Ecto neural progenitor cell (in vitro differentiated cells): ENCODE measurements around the gene MUC6.

Experiments
- DNase-seq: peaks from one replicate; pipeline ENCODE4 v3.0.0-alpha.2; 2018; ENCODE audit warnings: low spot score

Gene MUC6

DNA sequence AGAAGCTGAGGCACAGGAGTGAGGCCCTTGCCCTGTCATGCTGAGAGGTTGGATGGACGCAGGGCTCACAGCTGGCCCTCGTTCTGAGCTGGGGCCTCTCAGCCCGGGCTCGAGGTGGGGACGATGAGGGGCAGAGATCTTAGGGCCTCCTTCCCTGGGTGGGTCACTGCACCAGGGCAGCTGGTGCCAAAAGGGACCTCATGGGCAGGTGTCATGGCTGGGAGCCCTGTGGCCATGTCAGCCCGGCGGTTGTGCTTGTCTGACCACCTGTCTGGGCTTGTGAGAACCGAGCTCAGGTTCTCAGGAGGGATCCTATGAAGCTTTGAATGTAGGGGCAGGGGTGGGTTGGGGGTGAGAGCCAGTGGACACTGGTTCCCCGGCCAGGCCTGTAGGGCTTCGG is 1.8 kb upstream of the MUC6 start:
- DNase-seq: no peak

DNA sequence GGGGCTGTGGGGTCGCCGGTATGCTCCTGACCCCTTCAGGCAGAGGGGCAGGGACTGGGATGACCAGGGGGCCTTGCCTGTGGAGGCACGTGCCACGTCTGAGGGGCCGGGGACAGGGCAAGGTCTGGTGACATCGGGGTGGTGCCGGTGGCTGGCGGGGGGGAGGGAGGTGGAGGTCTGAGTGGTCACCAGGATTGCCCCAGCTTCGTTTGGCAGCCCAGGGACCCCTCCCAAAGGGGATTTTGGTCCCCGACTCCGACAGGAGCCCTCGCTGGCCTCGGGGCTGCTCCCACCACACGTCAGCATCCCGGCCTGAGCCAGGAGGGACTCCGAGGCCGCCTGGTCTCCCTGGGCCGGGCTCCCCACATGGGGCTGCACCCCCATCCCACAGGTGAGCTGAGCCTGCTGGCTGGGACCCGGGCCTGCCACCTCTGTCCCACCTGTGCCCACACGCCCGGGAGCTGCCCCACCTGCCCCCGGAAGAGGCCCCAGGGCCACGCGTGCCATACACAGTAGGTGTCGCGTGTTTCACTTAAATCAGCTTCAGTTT is 1.1 kb upstream of the MUC6 start:
- DNase-seq: no peak

DNA sequence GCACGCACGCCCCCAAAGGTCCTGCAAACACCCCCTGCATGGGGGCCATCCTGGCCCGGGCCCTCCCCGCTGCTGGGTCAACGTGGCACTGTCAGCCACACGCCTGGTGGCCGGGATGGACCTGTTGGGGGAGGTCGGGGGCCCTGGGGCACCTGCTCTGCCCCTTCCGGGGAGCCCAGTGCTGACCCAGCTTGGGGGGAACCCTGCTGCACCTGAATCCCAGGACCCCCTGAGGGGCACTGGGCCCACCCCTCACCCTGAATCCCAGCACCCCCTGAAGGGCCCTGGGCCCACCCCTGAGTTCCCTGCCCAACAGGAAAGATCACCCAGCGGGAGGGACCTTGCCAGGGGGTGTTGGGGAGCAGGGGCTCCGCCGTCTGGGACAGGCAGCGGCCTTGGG is 413 bp upstream of the MUC6 start:
- no peak for DNase-seq

DNA sequence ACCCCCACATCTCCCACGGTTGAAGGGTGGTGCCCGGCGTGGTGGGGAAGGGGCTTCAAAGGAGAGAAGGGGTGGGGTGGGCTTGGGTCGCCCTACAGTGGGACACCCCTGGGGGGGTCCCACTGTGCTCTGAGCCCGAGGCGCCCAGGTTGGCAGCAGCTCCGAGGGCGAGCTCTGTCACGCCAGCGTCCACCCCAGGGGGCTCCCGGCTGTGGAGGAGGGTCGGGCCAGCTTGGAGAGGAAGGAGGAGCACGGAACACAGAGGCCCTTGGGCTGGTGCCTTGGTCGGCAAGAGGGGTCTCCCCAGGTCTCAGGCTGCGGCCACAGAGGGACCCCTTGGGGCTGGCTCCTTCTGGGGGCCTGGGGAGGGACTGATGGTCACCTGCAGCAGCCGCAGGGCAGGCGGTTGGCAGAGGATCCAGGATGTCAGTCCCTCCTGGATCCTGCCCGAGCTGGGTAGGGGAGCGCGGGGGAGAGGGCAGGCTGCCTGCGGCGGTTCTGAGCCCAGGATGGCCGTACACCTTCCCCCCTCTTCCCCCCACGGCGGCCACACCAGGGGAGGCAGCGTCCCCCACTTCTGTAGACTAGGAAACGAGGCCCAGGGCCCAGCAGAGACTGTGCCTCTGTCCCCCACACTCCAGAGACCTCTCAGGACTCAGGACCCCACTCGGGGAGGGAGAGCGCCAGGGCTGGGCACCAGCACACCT is 788 bp downstream of the MUC6 start:
- no peak for DNase-seq

DNA sequence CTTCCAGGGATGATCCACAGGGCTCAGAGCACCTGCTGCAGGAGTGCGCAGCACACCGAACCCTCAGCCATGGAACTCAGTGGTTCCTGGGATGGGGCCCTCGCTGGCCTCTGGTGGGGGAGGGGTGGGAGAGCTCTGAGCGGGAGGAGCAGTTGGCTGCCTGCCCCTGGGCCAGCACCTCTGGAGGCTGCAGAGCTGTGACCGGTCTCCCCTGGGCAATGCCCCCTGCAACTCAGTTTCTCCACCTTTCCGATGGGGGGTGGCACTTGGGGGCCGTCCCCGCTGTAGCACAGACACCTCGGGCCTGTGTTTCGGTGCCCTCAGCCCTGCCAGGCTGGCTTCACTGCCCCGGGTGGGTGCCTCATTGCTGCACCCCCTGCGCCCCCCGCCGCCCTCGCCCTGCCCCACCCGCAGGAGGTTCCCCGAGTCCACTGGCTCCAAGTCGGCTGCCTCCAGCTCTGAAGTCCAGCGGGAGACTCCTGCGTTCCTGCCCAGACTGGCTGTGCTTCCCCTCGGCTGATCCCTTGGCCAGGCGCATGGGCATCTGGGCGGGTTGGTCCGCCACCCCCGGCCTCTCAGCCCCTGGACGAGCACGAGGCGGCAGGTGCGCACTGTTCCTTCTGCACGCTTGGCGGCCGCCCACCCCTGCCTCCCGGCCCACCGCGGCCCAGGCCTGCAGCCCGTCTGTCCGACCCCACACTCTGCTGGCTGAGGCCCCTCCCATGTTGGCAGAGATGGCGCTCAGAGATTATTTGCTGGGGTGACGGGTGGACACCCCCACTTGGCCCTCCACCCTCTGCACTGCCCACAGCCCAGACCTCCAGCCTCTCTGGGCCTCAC is 1.8 kb downstream of the MUC6 start:
- DNase-seq: no peak

DNA sequence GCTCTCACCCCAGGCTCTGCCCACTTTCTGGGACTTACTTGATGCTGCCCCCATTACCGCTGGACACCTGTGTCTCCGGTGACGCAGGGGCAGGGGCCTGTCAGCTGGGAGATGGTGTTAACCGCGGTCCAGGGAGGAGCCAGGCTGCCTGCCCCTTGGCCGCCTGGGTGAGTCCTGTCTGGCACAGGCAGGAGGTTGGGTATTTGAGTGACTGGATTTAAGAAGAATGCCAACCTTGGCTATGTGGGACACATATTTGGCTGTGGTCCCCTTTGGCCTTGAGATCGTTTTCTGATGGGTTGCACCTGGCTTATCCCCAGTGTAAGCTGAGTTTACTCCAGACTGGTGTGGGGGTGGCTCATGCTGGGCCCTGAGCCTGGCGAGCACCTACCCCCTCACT is 2.5 kb downstream of the MUC6 start:
- DNase-seq: no peak

DNA sequence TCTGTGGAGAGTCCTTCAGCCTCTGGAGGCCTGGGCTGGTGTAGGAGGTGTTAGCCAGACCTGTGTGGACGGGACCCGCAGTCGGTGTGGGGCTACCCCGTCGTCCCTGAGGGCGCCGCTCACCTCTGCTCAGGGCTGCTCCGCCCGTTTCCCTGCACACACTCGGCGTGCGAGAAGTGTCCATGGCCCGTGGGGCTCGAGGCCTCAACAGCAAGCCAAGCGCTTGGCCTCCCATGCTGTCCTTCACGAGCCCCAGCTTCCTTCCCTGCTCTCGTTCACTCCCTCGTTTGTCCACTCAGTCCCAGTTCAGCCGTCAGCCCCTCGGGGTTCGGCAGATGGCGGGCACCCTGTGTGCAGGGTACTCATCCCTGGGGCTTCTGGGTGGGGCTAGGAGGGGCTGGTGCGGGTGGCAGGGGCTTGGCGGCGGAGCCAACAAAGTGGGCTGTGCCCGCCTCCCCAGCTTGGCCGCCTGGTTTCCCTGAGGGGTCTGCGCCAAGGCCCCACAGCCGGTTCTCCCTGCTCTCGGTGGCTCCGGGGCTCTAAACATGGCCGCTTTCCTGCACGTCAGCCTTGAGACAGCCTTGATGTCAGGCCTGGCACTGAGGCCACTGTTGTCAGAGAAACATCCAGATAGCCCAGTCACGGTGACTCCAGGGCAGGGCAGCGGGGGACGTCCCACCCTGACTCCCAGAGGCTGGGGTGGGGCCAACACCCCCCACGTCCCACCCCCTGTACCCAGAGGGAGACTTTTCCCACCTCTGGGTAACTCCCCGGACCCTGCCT is 3.3 kb downstream of the MUC6 start:
- no peak for DNase-seq

DNA sequence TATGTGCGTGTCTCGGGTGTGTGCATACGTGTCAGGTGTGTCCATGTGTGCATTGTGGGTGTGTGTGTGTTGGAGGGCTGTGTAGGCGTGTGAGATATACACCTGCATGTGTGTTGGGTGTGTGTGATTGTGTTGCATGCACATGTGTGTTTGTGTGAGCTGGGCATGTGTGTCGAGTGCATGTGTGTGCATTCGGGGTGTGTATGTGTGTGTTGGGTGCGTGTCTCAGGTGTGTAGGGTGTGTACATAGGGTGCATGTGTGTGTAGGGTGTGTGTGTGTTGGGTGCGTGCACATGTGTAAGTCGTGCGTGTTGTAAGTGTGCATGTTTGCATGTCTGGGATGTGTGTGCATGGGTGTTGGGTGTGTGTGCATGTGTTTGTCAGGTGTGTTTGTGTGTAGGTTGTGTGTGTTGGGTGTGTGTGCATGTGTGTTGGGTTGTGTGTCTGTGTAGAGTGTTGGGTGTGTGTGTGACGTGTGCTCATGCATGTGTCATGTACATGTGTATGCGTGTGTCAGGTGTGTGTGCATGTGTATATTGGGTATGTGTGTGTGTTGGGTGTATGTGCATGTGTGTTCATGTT is 4.1 kb downstream of the MUC6 start:
- DNase-seq: no peak

DNA sequence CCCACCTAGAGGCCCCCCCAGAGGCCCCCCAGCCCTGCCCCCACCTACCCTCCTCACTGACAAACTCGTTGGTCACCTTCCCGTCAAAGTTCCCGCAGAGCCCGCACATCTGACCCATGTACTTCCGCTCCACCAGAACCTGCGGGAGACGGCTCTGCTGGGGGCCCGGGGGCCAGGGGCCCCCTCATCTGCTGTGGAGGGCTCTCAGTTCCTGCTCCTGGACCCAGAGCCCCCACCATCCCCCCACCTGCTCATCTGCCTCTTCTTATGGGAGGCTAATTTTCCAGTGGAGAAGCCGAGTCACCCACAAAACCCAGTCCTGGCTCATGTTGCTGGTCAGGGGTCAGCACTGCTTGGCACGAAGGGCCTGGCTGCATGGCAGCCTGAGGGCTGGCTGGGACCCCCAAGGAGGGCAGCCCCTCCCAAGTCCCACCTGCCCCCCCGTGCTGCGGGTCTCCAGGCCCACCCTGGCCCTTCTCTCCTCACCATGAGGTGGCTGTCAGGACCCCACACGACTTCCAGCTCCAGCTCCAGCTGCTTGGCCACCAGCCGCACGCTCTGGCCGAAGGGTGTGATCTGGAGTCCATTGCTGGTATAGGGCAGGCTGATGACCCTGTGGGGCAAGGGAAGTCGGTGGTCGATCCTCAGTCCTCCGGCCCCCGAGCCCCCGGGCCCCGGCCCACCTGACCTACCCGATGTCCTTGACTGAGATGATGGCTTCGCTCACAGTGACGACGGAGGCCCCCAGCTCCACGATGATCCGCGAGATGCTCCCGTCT is 5.2 kb downstream of the MUC6 start:
- no peak for DNase-seq

DNA sequence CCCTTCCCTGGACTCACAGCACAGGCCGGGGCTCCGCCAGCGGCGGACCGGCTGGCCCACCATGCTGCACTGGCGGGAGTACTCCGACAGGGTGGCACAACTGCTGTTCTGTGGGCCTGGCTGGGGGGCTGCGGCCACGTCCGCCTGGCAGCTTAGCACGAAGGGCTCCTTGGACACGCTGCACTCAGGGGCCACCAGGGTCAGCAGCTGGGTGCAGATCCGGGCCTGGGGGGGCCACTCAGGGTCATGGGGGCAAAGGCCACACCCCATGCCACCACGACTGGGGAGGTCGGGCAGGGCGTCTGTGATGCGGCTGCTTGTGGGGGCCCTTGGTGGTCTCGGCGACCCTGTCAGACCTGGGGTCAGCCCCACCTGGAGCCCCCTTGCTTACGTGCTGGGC is 6.0 kb downstream of the MUC6 start:
- no peak for DNase-seq

DNA sequence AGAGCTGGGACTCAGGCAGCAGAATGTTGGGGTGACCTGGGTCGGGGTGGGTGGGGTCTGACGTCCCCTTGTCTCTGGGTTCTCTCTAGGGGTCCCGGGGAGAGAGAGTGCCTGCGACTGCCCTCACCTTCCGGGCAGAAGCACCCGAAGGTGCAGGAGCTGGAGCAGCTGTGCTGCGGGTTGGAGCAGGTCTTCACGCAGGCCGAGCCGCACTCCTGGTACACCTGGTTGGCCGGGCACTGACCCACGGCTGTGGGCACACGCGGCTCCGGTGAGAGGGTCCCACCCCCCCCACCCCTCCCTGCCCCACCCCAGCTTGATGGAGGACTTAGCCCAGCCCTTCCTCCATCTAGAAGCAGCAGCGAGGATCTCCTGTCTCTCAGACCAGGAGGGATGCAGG is 6.4 kb downstream of the MUC6 start:
- no peak for DNase-seq

DNA sequence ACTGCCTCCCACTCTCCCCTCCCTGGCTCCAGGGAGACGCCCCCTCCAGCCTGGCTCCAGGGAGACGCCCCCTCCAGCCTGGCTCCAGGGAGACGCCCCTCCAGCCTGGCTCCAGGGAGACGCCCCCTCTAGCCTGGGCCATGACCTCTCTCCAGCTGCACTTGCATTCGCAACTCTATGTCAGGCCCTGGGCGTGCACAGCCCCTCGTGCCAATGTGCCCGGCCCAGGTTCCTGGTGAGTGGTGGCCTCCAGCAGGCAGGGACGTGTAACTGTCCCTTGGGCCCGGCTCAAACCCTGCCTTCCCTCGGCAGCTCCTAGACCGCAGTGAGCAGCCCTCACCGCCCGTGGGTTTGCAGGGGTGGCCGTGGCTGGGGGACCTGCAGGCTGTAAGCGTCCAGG is 6.9 kb downstream of the MUC6 start:
- no peak for DNase-seq

DNA sequence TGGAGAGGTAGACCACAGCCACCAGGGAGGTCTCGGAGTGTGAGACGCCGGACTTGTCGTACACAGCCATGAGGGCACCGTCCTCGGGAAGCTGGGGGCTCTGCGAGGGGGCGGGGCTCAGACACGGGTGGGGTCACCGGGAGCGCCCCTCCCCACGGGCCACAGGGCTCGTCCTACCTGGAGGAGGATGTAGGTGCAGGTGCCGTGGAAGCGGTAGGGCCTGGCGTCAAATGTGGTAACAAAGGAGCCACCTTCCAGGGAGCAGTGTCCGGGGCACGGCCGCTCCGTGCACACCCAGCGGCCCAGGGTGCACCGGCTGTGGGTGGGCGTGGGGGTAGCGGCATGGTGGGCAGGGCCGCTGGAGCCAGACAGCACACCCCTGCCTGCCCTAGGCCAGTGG is 7.5 kb downstream of the MUC6 start:
- no peak for DNase-seq

DNA sequence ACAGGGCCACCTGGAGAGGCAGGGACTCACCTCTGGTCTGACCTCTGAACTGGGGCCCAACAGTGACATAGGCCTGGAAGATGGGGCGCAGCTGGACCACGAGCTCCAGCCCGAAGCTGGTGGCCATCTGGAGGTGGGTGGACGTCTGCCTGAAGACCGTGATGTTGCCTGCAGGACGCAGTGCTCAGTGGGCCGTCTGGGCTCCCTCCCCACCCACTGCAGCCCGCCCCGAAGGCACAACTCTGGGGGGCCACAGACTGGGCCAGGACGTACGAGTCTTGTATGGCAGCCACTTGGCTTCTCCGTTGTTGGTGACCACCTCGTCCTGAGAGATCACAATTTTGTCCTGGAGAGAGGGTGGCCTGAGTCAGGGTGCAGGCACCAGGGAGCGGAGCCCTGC is 7.9 kb downstream of the MUC6 start:
- no peak for DNase-seq

DNA sequence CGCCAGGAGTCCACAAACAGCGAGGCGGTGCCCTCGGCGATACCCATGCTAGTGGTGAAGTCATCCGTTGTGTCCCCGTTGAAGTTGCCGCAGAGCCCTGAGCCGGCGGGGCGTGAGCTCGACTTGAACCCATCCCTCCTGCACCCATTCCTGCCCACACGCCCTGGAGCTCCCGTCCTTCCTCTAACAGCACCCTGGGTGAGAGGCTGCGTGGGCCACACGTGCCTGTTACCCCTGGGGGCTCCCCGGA is 8.3 kb downstream of the MUC6 start:
- DNase-seq: no peak

DNA sequence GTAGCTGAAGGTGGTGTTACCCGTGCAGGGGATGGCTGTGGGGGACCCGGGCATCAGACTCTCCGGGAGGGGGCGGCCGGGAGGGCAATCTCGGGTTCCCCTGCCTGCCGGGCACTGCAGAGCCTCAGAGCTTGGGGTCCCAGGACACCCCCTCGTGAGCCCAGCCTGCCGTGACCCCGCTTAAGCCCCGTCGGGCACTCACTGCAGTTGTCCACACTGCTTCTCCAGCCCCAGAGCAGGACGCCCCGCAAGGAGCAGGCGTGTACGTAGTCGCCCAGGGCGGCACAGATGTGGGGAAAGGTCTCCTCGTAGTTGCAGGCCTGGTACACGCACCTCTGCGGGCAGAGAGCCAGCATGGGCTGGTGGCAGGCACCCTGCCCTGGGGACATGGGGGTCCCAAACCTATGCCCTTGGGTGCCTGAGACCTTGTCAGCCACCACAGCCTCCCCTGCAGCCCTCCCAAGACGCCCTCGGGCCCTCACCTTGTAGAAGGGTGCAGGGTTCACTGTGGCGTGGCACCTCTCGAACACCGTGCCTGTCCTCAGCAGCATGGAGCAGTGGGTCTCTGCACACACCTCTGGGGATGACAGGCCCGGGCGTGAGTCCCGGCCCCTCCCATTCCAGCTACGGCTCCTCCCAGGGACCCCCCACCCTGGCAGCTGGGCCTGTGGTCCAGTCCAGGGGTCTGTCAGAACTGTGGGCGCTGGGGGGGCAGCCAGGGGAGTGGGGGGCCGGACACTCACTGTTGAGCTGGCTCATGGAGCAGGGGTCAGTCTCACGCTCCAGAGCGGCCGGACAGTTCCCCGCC is 8.8 kb downstream of the MUC6 start:
- no peak for DNase-seq

DNA sequence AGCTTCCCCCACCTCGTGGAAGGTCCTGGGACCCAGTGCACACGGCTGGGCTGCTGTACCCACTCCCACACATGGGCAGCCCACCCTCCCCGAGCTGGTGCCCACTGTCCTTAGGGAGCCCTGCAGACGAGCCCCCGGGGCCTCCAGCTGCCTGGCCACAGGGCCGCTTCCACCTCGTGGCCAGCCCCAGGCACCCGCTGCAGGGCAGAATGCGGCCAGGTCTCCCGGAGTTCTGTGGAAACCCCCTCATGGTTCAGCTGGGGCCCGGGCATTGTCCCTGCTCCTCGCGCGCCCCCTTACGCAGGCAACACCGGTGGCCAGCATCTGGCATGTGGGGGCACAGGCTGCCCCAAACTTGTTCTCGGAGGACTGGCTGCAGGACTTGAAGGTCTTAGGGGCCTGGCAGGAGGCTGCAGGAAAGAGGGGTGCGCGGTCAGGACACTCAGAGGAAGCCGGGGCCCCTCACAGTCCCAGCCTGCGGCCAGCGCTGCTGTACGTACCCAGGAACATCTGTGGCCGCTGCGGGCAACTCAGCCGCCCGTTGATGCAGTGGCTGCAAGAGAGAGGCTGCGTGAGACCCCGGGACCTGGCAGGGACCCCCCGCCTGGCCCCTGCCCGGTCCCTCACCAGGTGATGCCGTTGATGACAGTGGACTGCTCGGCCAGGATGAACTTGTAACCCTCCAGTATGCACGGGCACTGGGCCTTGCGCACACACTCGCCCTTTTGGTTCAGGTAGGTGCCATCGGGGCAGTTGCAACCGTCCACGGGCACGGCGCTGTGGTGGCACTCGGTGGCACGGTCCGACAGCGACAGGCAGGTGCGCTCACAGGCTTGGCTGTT is 9.7 kb downstream of the MUC6 start:
- no peak for DNase-seq

DNA sequence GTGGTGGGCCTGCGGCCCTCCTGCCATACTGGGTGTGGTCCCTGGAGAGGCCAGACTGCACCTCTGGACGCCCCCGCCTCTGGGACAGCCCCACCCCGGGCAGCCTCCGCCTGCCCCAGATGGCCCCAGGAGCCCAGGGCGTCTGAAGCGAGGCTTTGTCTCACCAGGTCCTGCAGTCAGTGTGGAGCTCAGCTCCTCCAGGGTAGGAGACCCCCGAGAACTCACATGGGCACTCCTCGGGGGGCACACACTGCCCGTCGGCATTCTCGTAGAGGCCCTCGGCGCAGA is 10.4 kb downstream of the MUC6 start:
- no peak for DNase-seq

DNA sequence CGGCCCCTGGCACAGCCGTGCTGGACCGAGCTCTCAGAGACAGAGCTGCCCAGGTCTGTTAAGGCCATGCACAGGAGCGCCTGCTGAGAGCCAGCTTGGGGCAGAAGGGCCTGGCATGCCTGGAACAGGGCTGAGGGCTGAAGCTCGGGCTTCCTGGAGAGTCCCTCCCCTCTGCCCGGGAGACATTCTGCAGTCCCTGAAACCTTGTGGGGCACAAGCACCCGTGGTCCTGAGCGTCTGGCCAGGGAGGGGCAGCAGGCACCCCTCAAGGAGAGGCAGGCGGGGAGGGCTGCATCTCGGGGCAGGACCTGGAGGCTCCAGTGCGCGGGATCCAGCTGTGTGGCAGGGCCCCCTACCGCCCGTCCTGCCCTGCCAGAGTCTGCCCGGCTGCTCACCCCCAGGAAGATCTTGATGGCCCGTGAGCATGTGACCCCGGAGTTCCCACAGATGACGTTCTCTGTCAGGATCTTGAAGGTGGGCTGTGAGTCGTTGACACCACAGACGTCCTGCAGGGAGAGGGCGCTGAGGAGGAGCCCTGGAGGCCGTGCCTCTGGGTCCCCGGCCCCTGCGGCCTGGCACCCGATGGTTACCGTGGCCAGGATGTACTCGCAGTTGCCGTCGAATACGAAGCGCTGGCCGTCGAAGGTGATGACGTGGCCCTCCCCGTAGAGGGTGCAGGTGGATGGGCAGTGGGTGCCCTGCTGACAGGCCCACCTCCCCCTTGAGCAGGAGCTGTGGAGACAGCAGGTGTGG is 10.9 kb downstream of the MUC6 start:
- no peak for DNase-seq
